ENCODE results near the gene TIMM10B.
"Not testable (repeated sequence)": the region's sequence is repeated elsewhere in the genome, so short reads cannot be mapped to it uniquely, and the experiment has no call there.

TIMM10B gene

GRCh38 chr11:6505577-6506240 lies 24.4 kb downstream of the TIMM10B start:
- DNase-seq (ENCODE audit: low spot score), result peak; percentile 62

DNA sequence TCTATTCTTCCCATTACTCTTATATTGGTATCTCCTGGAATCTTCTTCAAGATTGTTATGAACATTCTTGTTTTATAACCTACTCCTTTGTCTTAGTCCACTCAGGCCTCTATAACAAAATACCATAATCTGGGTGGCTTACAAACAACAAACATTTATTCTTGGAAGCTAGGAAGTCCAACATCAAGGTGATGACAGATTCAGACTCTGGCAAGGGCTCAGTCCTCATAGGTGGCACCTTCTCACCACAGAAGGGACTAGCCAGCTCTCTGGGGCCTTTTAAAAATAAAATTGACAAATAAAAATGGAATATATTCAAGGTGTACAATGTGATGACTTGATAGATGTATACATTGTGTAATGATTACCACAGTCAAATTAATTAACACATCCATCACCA lies 35.6 kb downstream of the TIMM10B start:
- no peak for DNase-seq (ENCODE audit: low spot score)

GRCh38 chr11:6520265-6520664 lies 39.0 kb downstream of the TIMM10B start:
- DNase-seq (ENCODE audit: low spot score), result no peak

GRCh38 chr11:6521946-6522345 lies 40.6 kb downstream of the TIMM10B start:
- not testable (repeated sequence) for DNase-seq (ENCODE audit: low spot score)

DNA sequence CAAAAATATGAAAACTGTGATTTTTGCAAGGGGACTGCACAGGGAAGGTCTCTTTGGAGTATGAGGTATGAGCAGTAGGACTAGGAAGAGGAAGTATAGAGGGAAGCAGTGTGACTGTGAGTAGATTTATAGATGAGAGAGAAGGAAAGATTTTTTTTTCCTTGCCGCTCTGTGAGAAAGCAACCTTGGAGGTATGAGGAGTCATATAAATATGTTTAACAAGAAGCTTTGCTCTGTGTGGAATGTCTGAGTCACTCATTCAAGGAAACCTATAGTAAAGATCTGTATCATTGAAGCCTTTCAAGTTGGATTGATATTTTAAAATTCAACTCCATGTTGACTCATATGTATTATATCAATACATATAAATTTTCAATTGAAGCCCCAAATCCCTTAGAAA lies 42.0 kb downstream of the TIMM10B start:
- DNase-seq (ENCODE audit: low spot score), result no peak

DNA sequence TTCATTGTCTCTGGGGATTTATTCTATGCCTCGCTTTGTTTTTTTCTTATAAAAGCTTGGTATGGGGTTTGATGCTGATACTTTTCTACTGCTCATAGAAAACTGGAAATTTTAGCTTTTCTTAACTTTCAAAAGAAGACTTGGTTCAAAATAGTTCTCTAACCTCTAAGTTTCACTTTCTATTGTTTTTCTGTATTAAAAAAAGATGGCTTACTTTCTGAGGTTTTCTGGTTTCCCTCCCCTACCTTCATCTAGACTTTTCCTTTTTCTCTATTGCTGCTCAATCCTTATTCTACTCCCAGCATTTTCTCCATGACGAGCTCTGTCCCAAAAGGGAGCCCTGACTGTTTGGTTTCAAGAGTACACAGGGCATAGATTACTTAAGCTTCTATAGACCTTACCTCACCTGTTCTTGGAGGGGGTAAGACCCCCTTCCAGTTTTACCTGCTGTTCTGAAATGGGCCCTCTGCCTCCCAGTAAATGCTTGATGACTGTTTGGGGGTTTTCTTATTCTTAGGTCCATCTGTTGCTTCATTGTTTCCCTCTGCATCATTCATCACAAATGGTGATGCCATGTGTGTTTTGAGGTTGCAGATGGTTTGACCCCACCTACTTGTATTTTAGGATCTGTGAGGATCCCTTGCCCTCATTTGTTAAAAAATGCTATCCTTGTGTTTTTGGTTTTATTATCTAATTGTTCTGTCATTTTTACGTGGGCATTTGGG lies 45.3 kb downstream of the TIMM10B start:
- no peak for DNase-seq (ENCODE audit: low spot score)

- no peak for DNase-seq (ENCODE audit: low spot score)
Observed at GRCh38 chr11:6529266-6529665, 48.0 kb downstream of the TIMM10B start.

DNA sequence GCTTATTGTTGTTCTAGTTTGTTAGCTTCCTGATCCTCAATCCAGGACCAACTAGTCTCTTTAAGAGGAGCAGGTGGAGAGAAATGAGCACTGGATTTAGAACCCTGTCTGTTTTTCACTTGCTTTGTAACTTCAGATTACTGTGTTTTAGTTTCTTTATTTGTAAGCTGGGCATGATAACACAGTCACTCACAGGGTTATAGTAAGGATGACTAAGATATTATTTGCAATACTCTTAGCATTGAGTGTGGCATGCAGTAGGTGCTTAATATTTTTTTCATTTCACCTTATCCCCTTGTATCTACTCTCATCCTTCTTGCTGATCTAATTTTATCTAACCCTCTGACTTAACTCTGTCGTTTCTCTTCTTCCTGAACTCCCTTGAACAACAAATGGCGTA lies 49.5 kb downstream of the TIMM10B start:
- DNase-seq (ENCODE audit: low spot score), result no peak

GRCh38 chr11:6531267-6531752 lies 50.0 kb downstream of the TIMM10B start:
- DNase-seq (ENCODE audit: low spot score), result peak; percentile 70
